Uterus (tissue), 4 donors: ENCODE results near the gene CDH10. TPM values are rescaled to one million over a fixed set of nuclear protein-coding genes. Genes with fewer than 3 reads are reported as not detected.

Source experiments
- DNase-seq, 2 donors: peaks; one replicate each; pipeline ENCODE4 v3.0.0-alpha.2; 2019 to 2020
- H3K27ac ChIP-seq, 2 donors: fragments of 200-600 bp; sonication (generic); 1 replicate in 1 of 2; 2 replicates in 1 of 2; pipeline ENCODE4 v1.5.1; 2016 to 2018
- H3K27me3 ChIP-seq, 2 donors: fragments of 200-600 bp; sonication (generic); one replicate each; pipeline ENCODE4 v1.5.1; 2018 to 2019; ENCODE audit warnings: control low read depth in 1 of 2
- H3K36me3 ChIP-seq, 2 donors: fragments of 200-600 bp; sonication (generic); one replicate each; pipeline ENCODE4 v1.5.1; 2019; ENCODE audit warnings: control low read depth in 1 of 2
- H3K4me1 ChIP-seq, 2 donors: fragments of 200-600 bp; sonication (generic); one replicate each; pipeline ENCODE4 v1.5.1; 2018 to 2019; ENCODE audit warnings: control low read depth in 1 of 2
- H3K4me3 ChIP-seq, 2 donors: fragments of 200-600 bp; sonication (generic); 1 replicate in 1 of 2; 2 replicates in 1 of 2; pipeline ENCODE4 v1.5.1; 2018 to 2019; ENCODE audit warnings: mild to moderate bottlenecking in 1 of 2
- H3K9me3 ChIP-seq, 2 donors: fragments of 200-600 bp; sonication (generic); one replicate each; pipeline ENCODE4 v1.5.1; 2019; ENCODE audit warnings: control low read depth in 1 of 2
- POLR2A ChIP-seq, 2 donors: fragments of 450-650 bp; IDR thresholded peaks; one replicate each; pipeline ENCODE4 v1.6.1; 2016; ENCODE audit warnings: antibody characterized with exemption in 2 of 2, mild to moderate bottlenecking in 1 of 2, moderate library complexity in 1 of 2
- intact Hi-C: fragments of 100-400 bp; cut with DNase I; formaldehyde crosslinking; loops from one replicate; pipeline ENCODE4 v1.15.1; 2023; ENCODE audit warnings: low total_unique reads
- total RNA-seq, 4 donors: library from RNA; depleted of rRNA in 3 of 4; stranded (reverse); fragments of >200 nt in 3 of 4; gene quantifications; one replicate each; pipeline versions ENCODE4 v1.1.0 to v1.2.4, GENCODE V29; 2014 to 2023
- TF ChIP-seq, protein P1 (sequence below), 4 experiments: fragments of 200-600 bp in 2 of 4; fragments of 450-650 bp in 2 of 4; sonication (generic) in 2 of 4; IDR thresholded peaks; one replicate each; pipeline ENCODE4 v1.5.1; 2016 to 2019; ENCODE audit warnings: antibody characterized with exemption in 4 of 4, mild to moderate bottlenecking in 2 of 4, moderate library complexity in 1 of 4
- donor health status: DM: yes; HTN: yes; CAD: no.

CDH10 gene
- total RNA-seq, 4 donors from 2014 or later, result 12.0 TPM; not detected in 3

DNA sequence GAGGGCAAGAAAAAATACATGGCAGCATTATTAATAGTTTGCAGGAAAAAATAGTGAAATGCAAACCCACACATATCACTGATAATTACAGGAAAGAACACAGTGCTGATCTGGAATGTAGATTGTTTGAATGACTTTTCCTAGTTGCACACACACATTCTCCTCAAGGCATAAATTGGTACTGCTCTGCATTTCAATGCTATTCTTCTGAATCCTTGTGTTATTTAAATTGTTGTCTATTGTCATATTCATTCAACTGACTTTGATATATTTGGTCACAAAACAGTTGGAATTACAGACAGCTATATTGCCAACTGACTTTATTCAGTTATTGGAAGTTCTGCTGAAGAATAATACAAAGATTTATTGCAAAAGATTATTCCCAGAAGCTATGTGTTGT, 139.5 kb downstream of the CDH10 start:
- no peaks in the 10 kb centered on the region for H3K27me3 ChIP-seq
- H3K36me3 ChIP-seq, result no peaks in the 10 kb centered on the region
- H3K9me3 ChIP-seq, result no peaks in the 10 kb centered on the region
- H3K4me1 ChIP-seq, result no peaks in the 10 kb centered on the region
- intact Hi-C loops, result no loop called here
- no peak for TF ChIP-seq POLR2A (IDR thresholded peaks at IDR 0.05)
- TF ChIP-seq, protein P1, sequence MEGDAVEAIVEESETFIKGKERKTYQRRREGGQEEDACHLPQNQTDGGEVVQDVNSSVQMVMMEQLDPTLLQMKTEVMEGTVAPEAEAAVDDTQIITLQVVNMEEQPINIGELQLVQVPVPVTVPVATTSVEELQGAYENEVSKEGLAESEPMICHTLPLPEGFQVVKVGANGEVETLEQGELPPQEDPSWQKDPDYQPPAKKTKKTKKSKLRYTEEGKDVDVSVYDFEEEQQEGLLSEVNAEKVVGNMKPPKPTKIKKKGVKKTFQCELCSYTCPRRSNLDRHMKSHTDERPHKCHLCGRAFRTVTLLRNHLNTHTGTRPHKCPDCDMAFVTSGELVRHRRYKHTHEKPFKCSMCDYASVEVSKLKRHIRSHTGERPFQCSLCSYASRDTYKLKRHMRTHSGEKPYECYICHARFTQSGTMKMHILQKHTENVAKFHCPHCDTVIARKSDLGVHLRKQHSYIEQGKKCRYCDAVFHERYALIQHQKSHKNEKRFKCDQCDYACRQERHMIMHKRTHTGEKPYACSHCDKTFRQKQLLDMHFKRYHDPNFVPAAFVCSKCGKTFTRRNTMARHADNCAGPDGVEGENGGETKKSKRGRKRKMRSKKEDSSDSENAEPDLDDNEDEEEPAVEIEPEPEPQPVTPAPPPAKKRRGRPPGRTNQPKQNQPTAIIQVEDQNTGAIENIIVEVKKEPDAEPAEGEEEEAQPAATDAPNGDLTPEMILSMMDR (IDR thresholded peaks at IDR 0.05), result no peak
- DNase-seq, result no peak
- no peak overlapping the region for H3K27ac ChIP-seq
- no peak overlapping the region for H3K4me3 ChIP-seq

DNA sequence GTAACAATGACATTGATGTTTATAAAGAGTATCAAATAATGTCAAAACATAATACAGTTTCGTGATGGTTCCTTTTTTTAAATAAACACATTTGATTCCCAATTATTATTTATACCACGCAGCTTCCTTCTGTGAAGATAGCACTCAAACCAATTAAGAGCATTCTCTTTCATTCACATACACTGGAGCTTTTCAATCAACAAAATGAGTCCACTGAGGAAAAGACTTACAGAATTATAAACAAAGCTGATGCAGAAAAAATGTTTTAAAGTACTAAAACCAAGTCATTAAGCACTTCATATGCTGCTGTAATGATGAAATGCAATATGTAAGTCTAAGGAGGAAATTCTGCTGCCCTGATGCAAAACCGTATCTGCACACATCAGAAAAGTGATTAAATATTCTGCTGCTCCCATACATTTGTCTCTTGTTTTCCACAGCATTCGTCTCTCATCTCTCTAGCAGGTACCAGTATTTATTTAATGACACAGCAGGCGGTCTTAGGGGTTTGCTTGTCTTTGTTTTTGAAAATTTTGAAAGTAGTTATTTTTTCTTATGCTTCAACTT, 147.1 kb downstream of the CDH10 start:
- Histone ChIP-seq H3K9me3 (no peaks in the 10 kb centered on the region), H3K27ac (no peak overlapping the region), H3K4me3 (no peak overlapping the region), H3K4me1 (no peaks in the 10 kb centered on the region), H3K27me3 (no peaks in the 10 kb centered on the region), H3K36me3 (no peaks in the 10 kb centered on the region)
- TF ChIP-seq, protein P1 (IDR thresholded peaks at IDR 0.05), result no peak
- TF ChIP-seq POLR2A (IDR thresholded peaks at IDR 0.05), result no peak
- intact Hi-C loops, result no loop called here
- no peak for DNase-seq

DNA sequence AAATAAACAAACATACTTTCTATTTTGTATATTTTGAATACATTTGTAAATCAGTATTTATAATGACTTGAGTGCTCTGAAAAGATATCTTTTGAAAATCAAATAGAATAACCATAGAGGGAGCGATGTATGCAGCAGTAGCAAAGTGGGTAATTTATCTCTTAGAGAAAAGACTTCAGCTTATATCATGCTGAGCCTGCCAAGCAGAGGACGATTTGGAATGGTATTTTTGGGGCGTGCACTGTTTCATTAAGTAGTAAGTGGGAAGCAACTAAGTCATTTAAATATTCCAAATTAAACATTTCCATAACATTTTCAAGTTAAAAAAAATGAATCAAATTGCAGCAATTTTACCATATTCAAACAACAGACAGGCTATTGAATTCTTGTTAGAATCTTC, 147.6 kb downstream of the CDH10 start:
- Histone ChIP-seq H3K36me3 (no peaks in the 10 kb centered on the region), H3K27me3 (no peaks in the 10 kb centered on the region), H3K9me3 (no peaks in the 10 kb centered on the region), H3K4me3 (no peak overlapping the region), H3K27ac (no peak overlapping the region), H3K4me1 (no peaks in the 10 kb centered on the region)
- no peak for DNase-seq
- TF ChIP-seq, protein P1 (IDR thresholded peaks at IDR 0.05), result no peak
- TF ChIP-seq POLR2A (IDR thresholded peaks at IDR 0.05), result no peak
- intact Hi-C loops, result no loop called here

DNA sequence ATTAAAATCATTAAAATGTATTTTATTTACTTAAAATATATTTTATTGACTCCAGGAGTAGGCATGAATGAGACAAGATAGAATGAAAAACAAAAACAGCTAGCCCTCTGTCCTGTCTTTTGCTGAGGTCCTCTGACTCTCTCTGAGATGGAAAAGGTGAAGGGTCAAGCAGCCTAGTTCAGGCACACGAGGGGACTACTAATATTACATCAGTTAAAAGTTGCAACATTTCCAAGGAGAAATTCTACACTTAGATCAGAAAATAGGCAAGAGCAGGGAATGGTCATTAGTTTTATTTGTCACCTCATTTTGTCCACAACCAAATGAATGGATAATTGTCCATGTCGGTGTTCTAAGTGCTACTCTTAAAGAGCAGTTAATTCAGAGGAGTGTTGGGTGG, 148.5 kb downstream of the CDH10 start:
- H3K4me3 ChIP-seq, result no peak overlapping the region
- DNase-seq, result no peak
- intact Hi-C loops, result no loop called here
- TF ChIP-seq, protein P1 (IDR thresholded peaks at IDR 0.05), result no peak
- TF ChIP-seq POLR2A (IDR thresholded peaks at IDR 0.05), result no peak
- no peaks in the 10 kb centered on the region for H3K4me1 ChIP-seq
- no peak overlapping the region for H3K27ac ChIP-seq
- H3K27me3 ChIP-seq, result no peaks in the 10 kb centered on the region
- H3K36me3 ChIP-seq, result no peaks in the 10 kb centered on the region
- H3K9me3 ChIP-seq, result no peaks in the 10 kb centered on the region

DNA sequence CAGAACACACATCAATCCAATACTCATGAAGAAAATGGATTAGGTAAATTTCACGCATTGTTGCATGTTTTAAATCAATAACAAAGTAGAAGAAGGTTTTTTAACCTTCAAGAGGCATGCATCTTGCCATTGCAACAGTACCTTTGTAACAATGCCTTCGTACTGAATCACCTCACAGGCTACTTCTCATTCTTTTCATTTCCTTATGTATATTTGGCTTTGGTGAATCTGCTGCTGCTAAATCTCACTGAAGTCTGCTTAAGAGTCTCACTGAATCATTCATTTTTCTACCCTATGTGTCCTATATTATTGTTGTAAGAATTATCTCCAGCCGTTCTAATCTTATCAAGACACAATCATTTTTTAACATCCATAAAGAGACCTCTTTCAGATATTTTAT, 152.5 kb downstream of the CDH10 start:
- Histone ChIP-seq H3K27me3 (no peaks in the 10 kb centered on the region), H3K4me3 (no peak overlapping the region), H3K4me1 (no peaks in the 10 kb centered on the region), H3K9me3 (no peaks in the 10 kb centered on the region), H3K36me3 (no peaks in the 10 kb centered on the region), H3K27ac (no peak overlapping the region)
- DNase-seq, result no peak
- TF ChIP-seq POLR2A (IDR thresholded peaks at IDR 0.05), result no peak
- TF ChIP-seq, protein P1 (IDR thresholded peaks at IDR 0.05), result no peak
- intact Hi-C loops, result no loop called here
